HepG2 (cell line): ENCODE measurements around the gene VWA5B1.

Experiments used
- EZH2 ChIP-seq: conservative IDR thresholded peaks from 2 replicates; pipeline ENCODE4 v1.6.1; 2012; ENCODE audit warnings: mild to moderate bottlenecking, low read depth, low read length, moderate library complexity
- MYNN ChIP-seq: sonication (generic); formaldehyde crosslinking; IDR thresholded peaks from 2 replicates; pipeline ENCODE4 v1.4.0; 2020; ENCODE audit warnings: mild to moderate bottlenecking, low read depth, missing genetic modification reagents
- PBX3 ChIP-seq: sonication (generic); formaldehyde crosslinking; IDR thresholded peaks from 2 replicates; pipeline ENCODE4 v1.8.1; 2023; ENCODE audit warnings: missing genetic modification reagents, inconsistent platforms, borderline replicate concordance
- ZNF367 ChIP-seq: sonication (generic); formaldehyde crosslinking; IDR thresholded peaks from 2 replicates; pipeline ENCODE4 v1.4.0; 2020; ENCODE audit warnings: missing genetic modification reagents, borderline replicate concordance
- ZNF407 ChIP-seq: sonication (generic); formaldehyde crosslinking; IDR thresholded peaks from one replicate; pipeline ENCODE4 v1.5.1; 2020; ENCODE audit warnings: mild to moderate bottlenecking, missing genetic modification reagents; ENCODE audit errors: not compliant biosample characterization
- TF ChIP-seq, protein P1 (sequence below): sonication (generic); formaldehyde crosslinking; IDR thresholded peaks from 2 replicates; pipeline ENCODE4 v1.5.0; 2020; ENCODE audit warnings: mild to moderate bottlenecking, missing genetic modification reagents, moderate library complexity
- TF ChIP-seq, protein P2 (sequence below): sonication (generic); formaldehyde crosslinking; IDR thresholded peaks from 2 replicates; pipeline ENCODE4 v1.4.0; 2020; ENCODE audit warnings: mild to moderate bottlenecking, missing genetic modification reagents

- no peak for TF ChIP-seq MYNN (CRISPR knock-in tag)
- TF ChIP-seq, protein P1, sequence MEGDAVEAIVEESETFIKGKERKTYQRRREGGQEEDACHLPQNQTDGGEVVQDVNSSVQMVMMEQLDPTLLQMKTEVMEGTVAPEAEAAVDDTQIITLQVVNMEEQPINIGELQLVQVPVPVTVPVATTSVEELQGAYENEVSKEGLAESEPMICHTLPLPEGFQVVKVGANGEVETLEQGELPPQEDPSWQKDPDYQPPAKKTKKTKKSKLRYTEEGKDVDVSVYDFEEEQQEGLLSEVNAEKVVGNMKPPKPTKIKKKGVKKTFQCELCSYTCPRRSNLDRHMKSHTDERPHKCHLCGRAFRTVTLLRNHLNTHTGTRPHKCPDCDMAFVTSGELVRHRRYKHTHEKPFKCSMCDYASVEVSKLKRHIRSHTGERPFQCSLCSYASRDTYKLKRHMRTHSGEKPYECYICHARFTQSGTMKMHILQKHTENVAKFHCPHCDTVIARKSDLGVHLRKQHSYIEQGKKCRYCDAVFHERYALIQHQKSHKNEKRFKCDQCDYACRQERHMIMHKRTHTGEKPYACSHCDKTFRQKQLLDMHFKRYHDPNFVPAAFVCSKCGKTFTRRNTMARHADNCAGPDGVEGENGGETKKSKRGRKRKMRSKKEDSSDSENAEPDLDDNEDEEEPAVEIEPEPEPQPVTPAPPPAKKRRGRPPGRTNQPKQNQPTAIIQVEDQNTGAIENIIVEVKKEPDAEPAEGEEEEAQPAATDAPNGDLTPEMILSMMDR (CRISPR knock-in tag) = no peak
- TF ChIP-seq PBX3 (CRISPR knock-in tag) = no peak
- no peak for TF ChIP-seq EZH2
- TF ChIP-seq, protein P2, sequence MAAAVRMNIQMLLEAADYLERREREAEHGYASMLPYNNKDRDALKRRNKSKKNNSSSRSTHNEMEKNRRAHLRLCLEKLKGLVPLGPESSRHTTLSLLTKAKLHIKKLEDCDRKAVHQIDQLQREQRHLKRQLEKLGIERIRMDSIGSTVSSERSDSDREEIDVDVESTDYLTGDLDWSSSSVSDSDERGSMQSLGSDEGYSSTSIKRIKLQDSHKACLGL (CRISPR knock-in tag) = no peak
- TF ChIP-seq ZNF407 (CRISPR knock-in tag) = no peak
- TF ChIP-seq ZNF367 (CRISPR knock-in tag) = no peak
Measured at GRCh38 chr1:20242890-20243479, 47.7 kb upstream of the VWA5B1 start.
